ENCODE measurements around the gene DOCK3. TPM values are rescaled to one million over a fixed set of nuclear protein-coding genes. Genes with fewer than 3 reads are reported as not detected.
"Not testable (repeated sequence)": the region's sequence is repeated elsewhere in the genome, so short reads cannot be mapped to it uniquely, and the experiment has no call there.

DOCK3 gene
- total RNA-seq, 1 donor from 2014 or later = 39.9 TPM

DNA sequence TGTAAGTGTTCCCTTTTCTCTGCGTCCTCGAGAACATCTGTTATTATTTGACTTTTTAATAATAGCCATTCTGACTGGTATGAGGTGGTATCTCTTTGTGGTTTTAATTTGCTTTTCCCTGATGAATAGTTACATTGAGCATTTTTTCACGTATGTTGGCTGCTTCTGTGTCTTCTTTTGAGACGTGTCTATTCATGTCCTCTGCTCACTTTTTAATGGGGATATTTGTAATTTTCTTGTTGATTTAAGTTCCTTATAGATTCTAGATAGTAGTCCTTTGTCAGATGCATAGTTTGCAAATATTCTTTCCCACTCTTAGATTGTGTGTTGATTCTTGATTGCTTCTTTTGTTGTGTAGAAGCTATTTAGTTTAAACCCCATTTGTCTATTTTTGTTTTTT, 179.2 kb downstream of the DOCK3 start:
- no peak for FAIRE-seq
- DNase-seq (ENCODE audit: low spot score in 2 of 2) = no peak

DNA sequence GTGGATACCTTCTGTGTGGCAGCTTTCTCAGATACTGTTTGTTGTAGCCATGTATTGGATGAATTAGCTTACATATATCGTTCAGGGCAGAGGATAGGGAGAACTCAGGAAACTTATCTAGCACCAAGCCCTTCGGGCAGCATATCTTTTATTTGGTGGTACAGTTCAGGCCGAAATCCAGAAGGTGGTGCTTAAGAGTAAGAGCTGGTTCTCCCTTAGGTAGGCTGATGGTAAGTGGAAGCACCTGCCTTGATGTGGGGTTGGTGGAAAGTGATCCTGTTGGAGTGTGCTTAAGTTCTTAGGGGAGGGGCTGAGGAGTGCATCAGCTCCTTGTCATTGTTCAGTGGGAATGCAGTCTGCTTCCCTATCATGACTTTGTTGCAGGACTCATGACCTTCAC, 187.5 kb downstream of the DOCK3 start:
- no peak for FAIRE-seq
- no peak for DNase-seq (ENCODE audit: low spot score in 2 of 2)

DNA sequence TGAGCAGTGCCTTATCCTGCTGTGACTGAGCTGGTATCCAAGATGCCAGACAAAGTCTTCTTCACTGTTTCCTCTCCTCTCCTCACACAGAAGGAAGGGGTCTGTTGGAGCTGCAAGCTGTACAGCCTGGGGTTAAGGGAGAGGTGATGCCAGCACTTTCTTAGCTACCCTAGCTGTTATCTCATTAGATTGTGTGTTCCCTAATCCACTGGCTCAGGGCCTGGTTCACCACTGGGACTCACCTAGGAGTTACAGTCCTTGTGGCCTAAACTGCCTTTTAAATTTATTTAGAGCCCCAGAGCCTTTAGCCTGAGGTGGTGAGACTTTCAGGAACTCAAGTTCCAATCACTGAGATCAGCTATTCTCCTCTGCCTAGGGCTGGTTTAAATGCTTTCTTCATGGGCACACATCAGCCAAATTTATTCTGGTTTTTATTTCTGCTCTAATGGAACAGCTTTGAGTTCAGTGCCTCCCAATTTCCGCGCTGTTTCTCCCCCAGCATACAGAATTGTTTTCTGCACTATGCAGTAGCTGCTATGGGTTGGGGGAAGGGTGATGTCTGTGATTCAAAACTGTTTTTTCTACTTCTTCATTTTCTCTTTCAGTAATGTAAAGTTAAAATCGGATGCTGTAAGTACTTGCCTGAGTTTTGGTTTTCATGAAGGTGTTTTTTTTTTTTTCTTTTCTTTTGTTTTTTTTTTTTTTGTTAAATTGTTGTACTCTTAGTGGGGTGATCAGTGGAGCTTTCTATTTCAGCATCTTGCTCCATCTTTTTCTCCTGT, 198.8 kb downstream of the DOCK3 start:
- DNase-seq (ENCODE audit: low spot score in 2 of 2) (no peak), FAIRE-seq (no peak)

DNA sequence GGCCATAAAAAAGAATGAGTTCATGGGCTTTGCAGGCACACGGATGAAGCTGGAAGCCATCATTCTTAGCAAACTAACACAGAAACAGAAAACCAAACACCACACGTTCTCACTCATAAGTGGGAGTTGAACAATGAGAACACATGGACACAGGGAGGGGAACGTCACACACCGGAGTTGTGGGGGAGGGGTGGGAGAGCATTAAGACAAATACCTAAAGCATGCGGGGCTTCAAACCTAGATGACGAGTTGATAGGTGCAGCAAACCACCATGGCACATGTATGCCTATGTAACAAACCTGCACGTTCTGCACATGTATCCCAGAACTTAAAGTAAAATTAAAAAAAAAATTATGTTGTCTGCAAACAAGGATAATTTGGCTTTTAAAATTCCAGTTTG, 200.1 kb downstream of the DOCK3 start:
- DNase-seq (ENCODE audit: low spot score in 2 of 2); FAIRE-seq: not testable (repeated sequence)

DNA sequence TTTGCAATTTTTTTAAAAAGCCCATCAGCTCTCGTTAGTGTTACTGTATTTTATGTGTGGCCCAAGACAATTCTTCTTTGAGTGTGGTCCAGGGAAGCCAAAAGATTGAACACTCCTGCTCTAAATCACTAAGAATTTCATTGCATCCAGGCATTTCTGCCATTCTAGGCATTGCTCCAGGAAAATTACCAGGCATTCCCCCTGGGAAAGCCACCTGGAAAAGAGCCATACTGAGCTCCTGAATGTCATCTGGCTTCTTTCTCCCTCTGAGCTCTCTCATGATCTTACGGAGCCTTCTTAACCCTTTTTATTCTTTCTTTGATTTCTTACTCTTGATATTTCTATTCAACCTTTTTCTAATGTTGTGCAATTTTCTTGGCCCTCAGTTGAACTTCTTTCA, 202.2 kb downstream of the DOCK3 start:
- FAIRE-seq = no peak
- DNase-seq (ENCODE audit: low spot score in 2 of 2) = no peak

DNA sequence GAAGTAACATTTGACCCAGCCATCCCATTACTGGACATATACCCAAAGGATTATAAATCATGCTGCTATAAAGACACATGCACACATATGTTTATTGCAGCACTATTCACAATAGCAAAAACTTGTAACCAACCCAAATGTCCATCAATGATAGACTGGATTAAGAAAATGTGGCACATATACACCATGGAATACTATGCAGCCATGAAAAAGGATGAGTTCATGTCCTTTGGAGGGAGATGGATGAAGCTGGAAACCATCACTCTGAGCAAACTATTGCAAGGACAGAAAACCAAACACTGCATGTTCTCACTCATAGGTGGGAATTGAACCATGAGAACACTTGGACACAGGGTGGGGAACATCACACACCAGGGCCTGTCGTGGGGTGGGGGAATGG, 208.0 kb downstream of the DOCK3 start:
- FAIRE-seq; DNase-seq (ENCODE audit: low spot score in 2 of 2): not testable (repeated sequence)

DNA sequence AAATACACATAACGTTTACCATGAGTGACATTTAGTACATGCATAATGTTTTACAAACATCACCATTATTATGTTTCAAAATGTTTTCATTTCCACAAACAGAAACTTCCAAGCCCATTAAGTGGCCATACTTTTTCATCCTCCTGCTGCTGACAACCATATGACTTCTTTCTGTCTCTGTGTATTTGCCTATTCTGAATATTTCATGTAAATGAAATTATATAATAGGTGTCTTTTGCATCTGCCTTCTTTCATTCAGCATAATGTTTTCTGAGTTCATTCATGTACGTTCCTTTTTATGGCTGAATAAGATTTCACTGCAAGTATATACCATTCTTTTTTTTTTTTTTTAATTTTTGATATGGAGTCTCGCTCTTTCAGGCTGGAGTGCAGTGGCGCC, 209.0 kb downstream of the DOCK3 start:
- FAIRE-seq (no peak), DNase-seq (ENCODE audit: low spot score in 2 of 2) (no peak)

DNA sequence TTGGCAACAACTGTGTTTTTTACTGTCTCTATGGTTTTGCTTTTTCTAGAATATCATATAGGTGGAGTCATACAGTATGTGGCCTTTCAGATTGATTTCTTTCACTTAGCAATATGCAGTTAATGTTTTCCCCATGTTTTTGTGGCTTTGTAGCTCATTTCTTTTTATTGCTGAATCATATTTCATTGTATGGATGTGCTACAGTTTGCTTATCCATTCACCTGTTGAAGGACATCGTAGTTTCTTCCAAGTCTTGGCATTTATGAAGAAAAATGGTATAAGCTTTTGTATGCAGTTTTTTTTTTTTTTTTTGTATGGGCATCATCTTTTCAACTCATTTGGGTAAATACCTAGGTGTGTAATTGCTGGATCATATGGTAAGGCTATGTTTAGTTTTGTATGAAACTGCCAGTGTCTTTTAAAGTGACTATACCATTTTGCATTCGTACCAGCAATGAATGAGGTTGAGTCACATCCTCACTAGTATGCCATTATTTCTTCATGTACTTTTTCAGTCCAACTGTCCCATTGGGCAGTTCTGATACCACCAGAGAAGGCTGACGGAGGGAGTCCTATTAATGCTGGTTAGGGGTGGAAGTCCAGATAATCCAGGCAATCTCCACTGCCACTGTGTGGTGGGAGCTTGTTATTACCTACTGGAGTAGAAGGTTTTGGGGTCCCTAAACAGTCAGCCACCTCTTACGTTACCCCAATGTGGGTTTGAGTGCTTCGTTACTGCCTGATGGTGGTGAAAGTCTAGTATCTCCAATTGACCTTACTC, 210.5 kb downstream of the DOCK3 start:
- no peak for FAIRE-seq
- no peak for DNase-seq (ENCODE audit: low spot score in 2 of 2)

DNA sequence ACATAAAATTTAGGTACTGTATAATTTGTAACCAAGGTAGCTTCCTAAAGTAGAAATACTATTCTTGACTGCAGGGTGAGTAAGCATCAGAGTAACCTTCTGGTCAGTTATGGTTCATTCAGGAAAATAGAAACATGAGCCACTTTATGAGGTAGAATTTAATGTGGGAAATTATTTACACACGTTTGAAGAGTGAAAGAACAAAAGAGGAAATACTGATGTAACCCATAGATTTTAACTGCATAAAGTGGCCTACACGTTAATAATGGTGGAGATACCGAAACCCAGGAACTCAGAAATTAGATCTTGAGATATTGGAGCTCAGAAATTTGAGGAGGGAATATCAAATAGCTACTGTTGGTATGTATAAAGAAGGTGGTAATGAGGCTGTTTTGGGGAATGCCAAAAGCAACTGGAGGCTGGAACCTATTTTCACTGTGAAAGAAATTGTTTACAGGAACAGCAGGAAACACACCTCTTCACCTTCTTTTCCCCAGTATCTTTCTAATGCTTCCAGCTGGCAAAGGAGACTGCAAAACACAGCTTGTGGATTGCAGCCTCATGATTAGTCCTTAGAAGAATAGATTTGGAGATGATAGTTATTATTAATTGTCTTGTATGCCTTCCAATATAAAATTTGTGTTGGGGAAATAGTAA, 216.1 kb downstream of the DOCK3 start:
- no peak for DNase-seq (ENCODE audit: low spot score in 2 of 2)
- no peak for FAIRE-seq

DNA sequence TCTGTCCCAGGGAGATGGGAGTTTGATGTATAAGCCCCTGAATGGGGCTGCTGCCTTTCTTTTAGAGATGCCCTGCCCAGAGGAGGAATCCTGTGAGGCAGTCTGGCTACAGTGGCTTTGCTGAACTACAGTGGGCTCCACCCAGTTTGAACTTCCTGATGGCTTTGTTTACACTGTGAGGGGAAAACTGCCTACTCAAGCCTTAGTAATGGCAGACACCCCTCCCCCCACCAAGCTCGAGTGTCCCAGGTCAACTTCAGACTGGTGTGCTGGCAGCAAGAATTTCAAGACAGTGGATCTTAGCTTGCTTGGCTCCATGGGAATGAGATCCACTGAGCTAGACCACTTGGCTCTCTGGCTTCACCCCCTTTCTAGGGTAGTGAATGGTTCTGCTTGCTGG, 226.4 kb downstream of the DOCK3 start:
- FAIRE-seq = not testable (repeated sequence)

DNA sequence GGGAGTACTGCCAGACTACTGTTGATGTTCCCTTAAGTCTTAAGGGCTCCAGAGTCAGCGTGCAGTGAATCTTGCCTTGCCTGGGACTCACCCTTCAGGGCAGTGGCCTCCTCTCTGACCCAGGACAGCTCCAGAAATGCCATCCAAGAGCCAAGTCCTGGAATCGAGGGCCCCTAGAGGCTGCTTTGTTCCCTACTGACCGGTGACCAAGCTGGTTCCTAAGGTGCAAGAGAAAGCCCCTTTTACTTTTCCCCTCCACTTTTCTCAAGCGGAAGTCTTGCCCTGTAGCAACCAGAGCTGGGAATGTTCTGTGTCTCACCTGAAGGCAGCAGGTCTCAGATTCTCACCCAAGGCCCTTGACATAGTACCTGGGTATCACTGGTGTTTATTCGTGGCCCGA, 238.0 kb downstream of the DOCK3 start:
- DNase-seq (ENCODE audit: low spot score in 2 of 2) (no peak), FAIRE-seq (no peak)

More for the DNA sequence above, 226.4 kb downstream of the DOCK3 start:
- not testable (repeated sequence) for DNase-seq (ENCODE audit: low spot score in 2 of 2)

DNA sequence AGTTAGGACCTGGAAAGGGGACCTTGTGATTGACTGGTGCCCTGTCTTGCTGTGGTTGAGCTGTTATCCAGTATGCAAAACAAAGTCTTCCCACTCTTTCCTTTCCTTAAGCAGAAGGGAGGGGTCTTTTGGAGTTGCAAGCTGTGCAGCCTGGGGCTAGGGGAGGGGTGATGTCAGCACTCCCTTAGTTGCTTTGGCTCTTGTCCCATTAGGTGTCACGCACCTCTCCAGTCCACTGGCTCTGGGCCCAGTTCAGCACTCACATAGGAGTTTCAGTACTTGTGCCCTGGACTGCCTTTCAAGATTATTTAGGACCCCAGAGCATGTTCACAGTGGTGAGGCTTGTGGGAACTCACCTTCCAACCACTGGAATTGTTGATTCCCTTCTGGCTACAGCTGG, 238.5 kb downstream of the DOCK3 start:
- FAIRE-seq (no peak), DNase-seq (ENCODE audit: low spot score in 2 of 2) (no peak)

DNA sequence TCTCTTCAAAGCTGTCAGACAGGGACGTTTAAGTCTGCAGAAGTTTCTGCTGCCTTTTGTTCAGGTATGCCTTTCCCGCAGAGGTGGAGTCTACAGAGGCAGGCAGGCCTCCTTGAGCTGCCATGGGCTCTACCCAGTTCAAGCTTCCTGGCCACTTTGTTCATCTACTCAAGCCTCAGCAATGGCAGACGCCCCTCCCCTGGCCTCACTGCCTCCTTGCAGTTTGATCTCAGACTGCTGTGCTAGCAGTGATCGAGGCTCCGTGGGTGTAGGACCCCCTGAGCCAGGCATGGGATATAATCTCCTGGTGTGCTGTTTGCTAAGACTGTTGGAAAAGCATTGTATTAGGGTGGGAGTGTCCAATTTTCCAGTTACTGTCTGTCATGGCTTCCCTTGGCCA, 247.3 kb downstream of the DOCK3 start:
- not testable (repeated sequence) for FAIRE-seq

DNA sequence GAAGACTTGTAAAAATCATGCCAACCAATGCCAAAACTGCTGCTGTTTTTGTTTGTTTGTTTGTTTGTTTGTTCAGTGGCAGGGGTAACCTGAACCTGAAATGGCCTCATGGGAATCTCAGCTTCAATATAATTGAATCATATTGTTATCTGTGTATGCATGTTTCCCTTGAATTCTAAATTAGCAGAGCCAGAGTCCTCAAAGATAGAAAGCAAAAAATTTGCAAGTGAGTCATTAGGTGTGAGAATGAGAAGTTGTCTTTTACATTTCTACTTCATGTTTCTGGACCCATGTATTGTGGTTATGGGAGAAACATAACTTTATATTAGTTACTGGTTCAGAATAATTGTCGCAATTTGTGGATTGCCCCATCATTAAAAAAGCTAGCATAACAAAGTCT, 249.2 kb downstream of the DOCK3 start:
- FAIRE-seq = no peak
- DNase-seq (ENCODE audit: low spot score in 2 of 2) = no peak

More for the DNA sequence above, 247.3 kb downstream of the DOCK3 start:
- not testable (repeated sequence) for DNase-seq (ENCODE audit: low spot score in 2 of 2)

DNA sequence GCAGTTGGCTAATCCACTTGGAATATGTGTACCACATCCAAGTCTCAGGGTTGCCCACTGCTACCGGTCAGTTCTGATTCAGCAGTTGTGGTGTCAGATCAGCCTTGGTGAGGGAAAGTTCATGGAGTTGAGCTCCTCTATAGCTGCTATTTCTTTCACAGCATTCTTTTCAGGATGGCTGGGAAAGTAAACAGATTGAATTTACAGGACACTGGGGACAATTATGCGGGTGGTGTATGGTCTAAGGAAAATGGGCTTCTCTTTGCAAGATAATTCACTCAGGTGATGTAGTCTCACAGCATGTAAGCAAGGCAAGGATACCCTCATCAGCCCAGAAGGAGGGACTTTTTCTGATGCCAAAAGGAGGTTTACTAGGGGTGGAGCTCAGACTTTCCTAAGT, 249.9 kb downstream of the DOCK3 start:
- DNase-seq (ENCODE audit: low spot score in 2 of 2) (no peak), FAIRE-seq (no peak)

DNA sequence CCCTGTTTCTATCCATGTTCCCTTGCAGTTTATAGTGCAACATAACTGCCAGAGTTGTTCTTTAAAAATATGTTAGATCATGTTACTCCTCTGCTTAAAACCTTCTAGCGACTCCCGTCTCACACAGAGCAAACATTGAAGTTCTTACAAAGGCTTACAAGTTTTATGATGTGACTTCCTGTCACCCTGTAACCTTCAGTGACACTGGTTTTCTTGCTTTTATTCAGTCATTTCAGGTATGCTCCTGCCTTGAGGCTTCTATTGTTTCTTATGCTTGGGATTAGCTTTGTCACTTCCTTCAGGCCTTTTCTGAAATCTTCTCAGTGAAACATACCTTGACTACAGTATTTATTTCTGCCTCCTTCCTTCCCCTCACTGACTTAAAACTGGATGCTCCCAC, 252.1 kb downstream of the DOCK3 start:
- no peak for FAIRE-seq
- no peak for DNase-seq (ENCODE audit: low spot score in 2 of 2)

DNA sequence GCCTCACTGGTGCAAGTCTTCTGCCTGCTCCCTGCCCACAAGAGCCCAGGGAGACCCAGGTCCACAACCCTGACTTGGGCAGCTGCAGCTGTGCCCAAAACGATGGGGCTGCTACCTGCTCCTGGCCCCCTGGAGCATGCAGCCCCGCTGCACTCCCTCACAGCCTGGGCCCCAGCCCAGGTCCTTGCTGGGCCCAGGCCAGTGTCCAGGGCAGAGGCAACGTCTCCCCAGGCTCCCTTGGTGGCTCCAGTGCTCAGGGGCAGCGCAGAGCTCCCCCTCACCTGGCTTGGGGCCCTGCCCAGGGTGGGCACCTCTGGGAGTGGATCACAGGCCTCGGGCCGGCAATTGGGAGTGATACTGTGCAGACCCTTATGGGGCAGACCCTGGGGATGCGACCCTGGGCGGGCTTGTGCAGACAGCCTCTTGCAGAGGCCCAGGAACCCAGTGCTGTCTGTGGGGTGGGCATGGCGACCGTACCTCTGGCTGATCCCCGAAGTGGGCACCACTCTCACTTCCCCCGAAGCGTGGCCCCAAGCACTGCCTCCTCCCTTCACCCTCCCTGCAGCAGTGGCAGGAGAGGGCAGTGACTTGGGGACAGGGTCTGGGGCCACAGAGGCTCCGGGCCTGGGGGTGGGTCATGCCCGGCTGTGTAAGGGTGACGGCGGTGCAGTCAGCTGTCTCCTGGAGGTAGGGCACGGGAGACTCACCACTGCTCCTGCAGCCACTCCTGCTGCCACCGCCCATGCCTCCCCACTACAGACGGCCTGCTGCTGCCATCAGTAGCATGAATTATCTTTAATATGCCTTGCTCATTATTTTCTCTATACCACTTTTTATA, 255.9 kb downstream of the DOCK3 start:
- no peak for DNase-seq (ENCODE audit: low spot score in 2 of 2)
- no peak for FAIRE-seq

DNA sequence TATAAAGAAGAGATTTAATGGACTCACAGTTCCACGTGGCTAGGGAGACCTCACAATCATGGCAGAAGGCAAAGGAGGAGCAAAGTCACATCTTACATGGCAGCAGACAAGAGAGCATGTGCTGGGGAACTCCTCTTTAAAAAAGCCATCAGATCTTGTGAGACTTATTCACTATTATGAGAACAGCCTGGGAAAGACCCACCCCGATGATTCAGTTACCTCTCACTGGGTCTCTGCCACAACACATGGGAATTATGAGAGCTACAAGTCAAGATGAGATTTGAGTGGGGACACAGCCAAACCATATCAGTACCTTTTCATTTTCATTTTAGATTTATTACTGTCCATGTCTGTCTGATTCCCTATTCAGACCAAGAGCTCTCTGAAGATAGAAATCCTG, 258.2 kb downstream of the DOCK3 start:
- not testable (repeated sequence) for DNase-seq (ENCODE audit: low spot score in 2 of 2); FAIRE-seq

DNA sequence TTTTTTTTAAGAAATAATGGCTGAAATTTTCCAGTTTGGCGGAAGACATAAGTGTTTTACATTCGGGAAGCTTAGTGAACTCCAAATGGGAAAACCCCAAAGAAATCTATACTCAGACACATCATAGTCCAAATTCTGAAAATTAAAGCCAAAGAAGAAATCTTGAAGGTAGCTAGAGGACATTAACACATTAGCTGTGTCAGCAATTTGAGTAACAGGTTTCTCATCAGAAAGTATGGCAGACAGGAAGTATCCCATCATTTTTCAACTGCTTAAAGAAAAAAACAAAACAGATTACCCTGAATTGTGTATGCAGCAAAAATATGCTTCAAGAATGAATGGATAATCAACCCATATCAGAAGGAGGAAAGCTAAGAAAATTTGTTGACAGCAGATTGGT, 261.7 kb downstream of the DOCK3 start:
- no peak for FAIRE-seq
- DNase-seq (ENCODE audit: low spot score in 2 of 2) = no peak

DNA sequence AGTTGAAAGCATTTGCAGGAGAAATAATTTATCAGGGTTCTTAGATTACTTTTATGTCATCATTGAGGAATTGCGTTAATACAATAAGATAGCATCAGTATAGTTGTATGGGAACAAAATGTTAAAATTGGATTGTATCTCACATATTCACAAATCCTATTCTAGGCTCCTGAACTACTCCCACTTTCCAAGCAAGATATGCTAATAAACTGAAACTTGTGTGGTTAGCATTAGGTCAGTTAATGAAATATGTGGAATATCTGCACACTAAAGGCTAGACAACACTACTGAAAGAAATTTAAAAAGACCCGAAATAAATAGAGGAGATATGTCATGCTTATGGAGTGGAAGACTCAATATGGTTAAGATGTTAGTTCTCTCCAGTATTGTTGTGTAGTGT, 272.7 kb downstream of the DOCK3 start:
- DNase-seq (ENCODE audit: low spot score in 2 of 2) = no peak
- FAIRE-seq = no peak

All from frontal cortex (tissue), 4 donors.